ENCODE measurements around the gene RETSAT.

Gene RETSAT

GRCh38 chr2:85400541-85401463, 46.5 kb upstream of the RETSAT start:
- H3K9ac ChIP-seq (ENCODE audit: low read depth, low read length, poor library complexity, severe bottlenecking) = no peak overlapping the region

GRCh38 chr2:85400023-85400422, 45.7 kb upstream of the RETSAT start:
- no peak overlapping the region for H2AFZ ChIP-seq (ENCODE audit: low read length)
- H3K9me2 ChIP-seq (replicated peaks; ENCODE audit: low read depth, low read length) = no peaks in the 10 kb centered on the region
- no peak overlapping the region for H3K9ac ChIP-seq (ENCODE audit: low read depth, low read length, poor library complexity, severe bottlenecking)
- peaks cover 56% of the 10 kb centered on the region; the same call in 1 of the 2 replicates for H3K36me3 ChIP-seq (ENCODE audit: insufficient read depth, low read length)
- no peak for TF ChIP-seq CTCF (conservative IDR thresholded peaks at IDR 0.05; ENCODE audit: low read length)
- TF ChIP-seq EZH2phosphoT487 (IDR thresholded peaks at IDR 0.05; ENCODE audit: borderline replicate concordance) = no peak
- no peaks in the 10 kb centered on the region for H3K27me3 ChIP-seq (ENCODE audit: insufficient read depth, low read length, poor library complexity, severe bottlenecking)
- H3K79me2 ChIP-seq (ENCODE audit: insufficient read depth, low read length) = peaks cover 35% of the 10 kb centered on the region
- H3K4me1 ChIP-seq (ENCODE audit: insufficient read depth, low read length, poor library complexity, severe bottlenecking) = peaks cover 9% of the 10 kb centered on the region
- H3K9me3 ChIP-seq (ENCODE audit: insufficient read depth, low read depth, low read length) = no peaks in the 10 kb centered on the region
- peaks cover 5% of the 10 kb centered on the region for H3F3A ChIP-seq (ENCODE audit: low read depth)
- no peaks in the 10 kb centered on the region for H4K20me1 ChIP-seq (ENCODE audit: insufficient read depth, low read length, poor library complexity, severe bottlenecking)
- no peak overlapping the region for H3K4me2 ChIP-seq (ENCODE audit: low read depth, low read length, poor library complexity, severe bottlenecking)
- H3K4me3 ChIP-seq (ENCODE audit: low read length, poor library complexity, severe bottlenecking) = no peak overlapping the region

More at GRCh38 chr2:85400541-85401463, 46.5 kb upstream of the RETSAT start:
- Histone ChIP-seq H3K4me1 (ENCODE audit: insufficient read depth, low read length, poor library complexity, severe bottlenecking) (peaks cover 15% of the 10 kb centered on the region), H4K20me1 (ENCODE audit: insufficient read depth, low read length, poor library complexity, severe bottlenecking) (no peaks in the 10 kb centered on the region), H3K9me2 (replicated peaks; ENCODE audit: low read depth, low read length) (no peaks in the 10 kb centered on the region), H3K9me3 (ENCODE audit: insufficient read depth, low read depth, low read length) (no peaks in the 10 kb centered on the region), H3K27me3 (ENCODE audit: insufficient read depth, low read length, poor library complexity, severe bottlenecking) (no peaks in the 10 kb centered on the region), H3K36me3 (ENCODE audit: insufficient read depth, low read length) (peaks cover 48% of the 10 kb centered on the region; the same call in 1 of the 2 replicates), H3K4me3 (ENCODE audit: low read length, poor library complexity, severe bottlenecking) (no peak overlapping the region), H3F3A (ENCODE audit: low read depth) (peaks cover 10% of the 10 kb centered on the region), H3K79me2 (ENCODE audit: insufficient read depth, low read length) (peaks cover 35% of the 10 kb centered on the region), H2AFZ (ENCODE audit: low read length) (no peak overlapping the region), H3K4me2 (ENCODE audit: low read depth, low read length, poor library complexity, severe bottlenecking) (no peak overlapping the region)
- TF ChIP-seq EZH2phosphoT487 (IDR thresholded peaks at IDR 0.05; ENCODE audit: borderline replicate concordance) (no peak), CTCF (conservative IDR thresholded peaks at IDR 0.05; ENCODE audit: low read length) (no peak)

- Histone ChIP-seq H3F3A (ENCODE audit: low read depth) (no peaks in the 10 kb centered on the region), H3K36me3 (ENCODE audit: insufficient read depth, low read length) (peaks cover 64% of the 10 kb centered on the region; the same call in 1 of the 2 replicates), H3K4me1 (ENCODE audit: insufficient read depth, low read length, poor library complexity, severe bottlenecking) (peaks cover 5% of the 10 kb centered on the region), H2AFZ (ENCODE audit: low read length) (no peak overlapping the region), H3K79me2 (ENCODE audit: insufficient read depth, low read length) (peaks cover 27% of the 10 kb centered on the region), H3K9me2 (replicated peaks; ENCODE audit: low read depth, low read length) (no peaks in the 10 kb centered on the region), H3K9me3 (ENCODE audit: insufficient read depth, low read depth, low read length) (no peaks in the 10 kb centered on the region), H3K4me2 (ENCODE audit: low read depth, low read length, poor library complexity, severe bottlenecking) (no peak overlapping the region), H3K27me3 (ENCODE audit: insufficient read depth, low read length, poor library complexity, severe bottlenecking) (no peaks in the 10 kb centered on the region), H4K20me1 (ENCODE audit: insufficient read depth, low read length, poor library complexity, severe bottlenecking) (no peaks in the 10 kb centered on the region), H3K9ac (ENCODE audit: low read depth, low read length, poor library complexity, severe bottlenecking) (no peak overlapping the region), H3K4me3 (ENCODE audit: low read length, poor library complexity, severe bottlenecking) (no peak overlapping the region)
- TF ChIP-seq EZH2phosphoT487 (IDR thresholded peaks at IDR 0.05; ENCODE audit: borderline replicate concordance) (no peak), CTCF (conservative IDR thresholded peaks at IDR 0.05; ENCODE audit: low read length) (no peak)
Measured at GRCh38 chr2:85399183-85399455, 44.8 kb upstream of the RETSAT start.

All from Loucy (cell line).